Vagina (tissue), 2 donors: ENCODE measurements around the gene DSE. TPM values are rescaled to one million over a fixed set of nuclear protein-coding genes. Genes with fewer than 3 reads are reported as not detected.

ENCODE experiments used
- DNase-seq, 2 donors: peaks; one replicate each; pipeline ENCODE4 v3.0.0-alpha.2; 2017; ENCODE audit errors: extremely low spot score in 2 of 2
- H3K27ac ChIP-seq: fragments of 200-600 bp; sonication (generic); one replicate; pipeline ENCODE4 v1.5.1; 2019
- H3K27me3 ChIP-seq: fragments of 200-600 bp; sonication (generic); one replicate; pipeline ENCODE4 v1.5.1; 2019
- H3K36me3 ChIP-seq, 2 donors: fragments of 200-600 bp; sonication (generic); one replicate each; pipeline ENCODE4 v1.5.1; 2017 to 2019
- H3K4me1 ChIP-seq: fragments of 200-600 bp; sonication (generic); one replicate; pipeline ENCODE4 v1.5.1; 2019
- H3K4me3 ChIP-seq, 2 donors: fragments of 200-600 bp; sonication (generic); 1 replicate in 1 of 2; 2 replicates in 1 of 2; pipeline ENCODE4 v1.5.1; 2016 to 2019
- H3K9me3 ChIP-seq: fragments of 200-600 bp; sonication (generic); one replicate; pipeline ENCODE4 v1.5.1; 2019
- CTCF ChIP-seq, 3 experiments: fragments of 450-650 bp in 2 of 3; fragments of 200-600 bp in 1 of 3; sonication (generic) in 1 of 3; IDR thresholded peaks; one replicate each; pipeline ENCODE4 v1.5.1; 2017 to 2019; ENCODE audit warnings: antibody characterized with exemption in 3 of 3, mild to moderate bottlenecking in 2 of 3, moderate library complexity in 2 of 3
- POLR2A ChIP-seq, 2 donors: fragments of 450-650 bp; IDR thresholded peaks; one replicate each; pipeline ENCODE4 v1.6.1; 2017; ENCODE audit warnings: antibody characterized with exemption in 2 of 2, mild to moderate bottlenecking in 2 of 2, moderate library complexity in 2 of 2
- POLR2AphosphoS5 ChIP-seq, 2 donors: sonication (generic); formaldehyde crosslinking; IDR thresholded peaks; one replicate each; pipeline ENCODE4 v1.9.0; 2017; ENCODE audit warnings: antibody characterized with exemption in 2 of 2, mild to moderate bottlenecking in 2 of 2, low read depth in 1 of 2; ENCODE audit not compliant: insufficient read depth in 1 of 2
- intact Hi-C: fragments of 100-400 bp; cut with DNase I; formaldehyde crosslinking; loops from one replicate; pipeline ENCODE4 v1.15.1; 2023
- total RNA-seq: library from RNA; depleted of rRNA; stranded (reverse); fragments of >200 nt; gene quantifications from one replicate; pipeline ENCODE4 v1.2.3, GENCODE V29; 2016

The DSE gene
- total RNA-seq, 1 donor from 2014 or later, result 33.1 TPM

GRCh38 chr6:116433206-116433712, 62.5 kb downstream of the DSE start:
- intact Hi-C loops, result no loop called here

GRCh38 chr6:116434056-116434725, 63.4 kb downstream of the DSE start:
- H3K36me3 ChIP-seq, result peaks cover 0 to 14% of the 10 kb centered on the region in 2 donors
- intact Hi-C loops, result no loop called here

More at GRCh38 chr6:116433206-116433712, 62.5 kb downstream of the DSE start:
- TF ChIP-seq POLR2AphosphoS5 (IDR thresholded peaks at IDR 0.05; ENCODE audit: insufficient read depth in 1 of 2, low read depth in 1 of 2) (no peak), CTCF (IDR thresholded peaks at IDR 0.05) (no peak), POLR2A (IDR thresholded peaks at IDR 0.05) (no peak)
- H3K4me1 ChIP-seq, result no peaks in the 10 kb centered on the region
- no peak overlapping the region for H3K27ac ChIP-seq
- H3K36me3 ChIP-seq, result peaks cover 0 to 16% of the 10 kb centered on the region in 2 donors
- DNase-seq, result no peak
- no peaks in the 10 kb centered on the region for H3K27me3 ChIP-seq
- no peak overlapping the region for H3K4me3 ChIP-seq
- H3K9me3 ChIP-seq, result no peaks in the 10 kb centered on the region

GRCh38 chr6:116436586-116436985, 65.8 kb downstream of the DSE start:
- Histone ChIP-seq H3K4me1 (no peaks in the 10 kb centered on the region), H3K36me3 (peaks cover 0 to 8% of the 10 kb centered on the region in 2 donors), H3K27me3 (no peaks in the 10 kb centered on the region), H3K27ac (no peak overlapping the region), H3K9me3 (no peaks in the 10 kb centered on the region), H3K4me3 (no peak overlapping the region)
- DNase-seq, result no peak
- intact Hi-C loops, result no loop called here
- TF ChIP-seq POLR2A (IDR thresholded peaks at IDR 0.05) (no peak), CTCF (IDR thresholded peaks at IDR 0.05) (no peak), POLR2AphosphoS5 (IDR thresholded peaks at IDR 0.05; ENCODE audit: insufficient read depth in 1 of 2, low read depth in 1 of 2) (no peak)

More at GRCh38 chr6:116434056-116434725, 63.4 kb downstream of the DSE start:
- Histone ChIP-seq H3K27ac (no peak overlapping the region), H3K4me3 (no peak overlapping the region), H3K27me3 (no peaks in the 10 kb centered on the region), H3K4me1 (no peaks in the 10 kb centered on the region), H3K9me3 (no peaks in the 10 kb centered on the region)
- TF ChIP-seq POLR2A (IDR thresholded peaks at IDR 0.05), result no peak
- TF ChIP-seq CTCF (IDR thresholded peaks at IDR 0.05), result no peak
- no peak for TF ChIP-seq POLR2AphosphoS5 (IDR thresholded peaks at IDR 0.05; ENCODE audit: insufficient read depth in 1 of 2, low read depth in 1 of 2)
- no peak for DNase-seq

GRCh38 chr6:116437656-116438055, 66.9 kb downstream of the DSE start:
- no peak for DNase-seq
- no peaks in the 10 kb centered on the region for H3K27me3 ChIP-seq
- TF ChIP-seq POLR2A (IDR thresholded peaks at IDR 0.05), result no peak
- TF ChIP-seq POLR2AphosphoS5 (IDR thresholded peaks at IDR 0.05; ENCODE audit: insufficient read depth in 1 of 2, low read depth in 1 of 2), result no peak
- TF ChIP-seq CTCF (IDR thresholded peaks at IDR 0.05), result no peak
- intact Hi-C loops, result no loop called here
- H3K27ac ChIP-seq, result no peak overlapping the region
- H3K4me1 ChIP-seq, result no peaks in the 10 kb centered on the region
- H3K4me3 ChIP-seq, result no peak overlapping the region
- peaks cover 0 to 8% of the 10 kb centered on the region in 2 donors for H3K36me3 ChIP-seq
- H3K9me3 ChIP-seq, result no peaks in the 10 kb centered on the region
